Prostate gland (tissue), 2 donors: ENCODE data around the gene CLRN1.

Source experiments
- POLR2A ChIP-seq: fragments of 450-650 bp; IDR thresholded peaks from one replicate; pipeline ENCODE4 v1.6.1; 2016; ENCODE audit warnings: antibody characterized with exemption, mild to moderate bottlenecking
- POLR2AphosphoS5 ChIP-seq: sonication (generic); formaldehyde crosslinking; IDR thresholded peaks from one replicate; pipeline ENCODE4 v1.6.1; 2017; ENCODE audit warnings: antibody characterized with exemption
- TF ChIP-seq, protein P1 (sequence below), 4 experiments: fragments of 200-600 bp in 2 of 4; fragments of 450-650 bp in 2 of 4; sonication (generic) in 2 of 4; IDR thresholded peaks; 1 replicate in 3 of 4; 2 replicates in 1 of 4; pipeline ENCODE4 v1.5.1; 2016 to 2019; ENCODE audit warnings: antibody characterized with exemption in 4 of 4, mild to moderate bottlenecking in 2 of 4, moderate library complexity in 2 of 4

DNA sequence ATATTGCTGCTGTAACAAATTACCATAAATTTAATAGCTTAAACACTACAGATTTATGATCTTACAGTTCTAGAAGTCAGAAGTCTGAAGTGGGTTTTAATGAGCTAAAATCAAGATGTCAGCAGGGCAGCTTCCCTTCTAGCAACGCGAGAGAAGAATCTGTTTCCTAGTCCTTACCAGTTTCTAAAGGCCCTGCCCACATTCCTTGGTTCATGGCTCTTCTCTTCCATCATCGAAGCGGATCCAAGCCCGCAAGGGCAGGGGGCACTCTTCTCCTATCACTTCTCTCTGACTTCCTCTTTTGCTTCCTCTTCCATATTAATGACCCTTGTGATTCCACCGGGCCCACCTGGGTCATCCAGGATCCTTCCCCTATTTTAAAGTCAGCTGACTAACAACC lies 83.4 kb downstream of the CLRN1 start:
- TF ChIP-seq POLR2A: no peak
- TF ChIP-seq POLR2AphosphoS5: no peak
- TF ChIP-seq, protein P1, sequence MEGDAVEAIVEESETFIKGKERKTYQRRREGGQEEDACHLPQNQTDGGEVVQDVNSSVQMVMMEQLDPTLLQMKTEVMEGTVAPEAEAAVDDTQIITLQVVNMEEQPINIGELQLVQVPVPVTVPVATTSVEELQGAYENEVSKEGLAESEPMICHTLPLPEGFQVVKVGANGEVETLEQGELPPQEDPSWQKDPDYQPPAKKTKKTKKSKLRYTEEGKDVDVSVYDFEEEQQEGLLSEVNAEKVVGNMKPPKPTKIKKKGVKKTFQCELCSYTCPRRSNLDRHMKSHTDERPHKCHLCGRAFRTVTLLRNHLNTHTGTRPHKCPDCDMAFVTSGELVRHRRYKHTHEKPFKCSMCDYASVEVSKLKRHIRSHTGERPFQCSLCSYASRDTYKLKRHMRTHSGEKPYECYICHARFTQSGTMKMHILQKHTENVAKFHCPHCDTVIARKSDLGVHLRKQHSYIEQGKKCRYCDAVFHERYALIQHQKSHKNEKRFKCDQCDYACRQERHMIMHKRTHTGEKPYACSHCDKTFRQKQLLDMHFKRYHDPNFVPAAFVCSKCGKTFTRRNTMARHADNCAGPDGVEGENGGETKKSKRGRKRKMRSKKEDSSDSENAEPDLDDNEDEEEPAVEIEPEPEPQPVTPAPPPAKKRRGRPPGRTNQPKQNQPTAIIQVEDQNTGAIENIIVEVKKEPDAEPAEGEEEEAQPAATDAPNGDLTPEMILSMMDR (IDR thresholded peaks at IDR 0.05): no peak
